GM15510 (cell line): ENCODE measurements around the gene ZDHHC13.

Experiments used
- POLR2A ChIP-seq: IDR thresholded peaks from 3 replicates; pipeline ENCODE4 v1.6.1; 2011; ENCODE audit warnings: borderline replicate concordance; ENCODE audit not compliant: insufficient read length; ENCODE audit errors: extremely low read depth

Gene ZDHHC13

GRCh38 chr11:19117760-19118097 is 761 bp downstream of the ZDHHC13 start:
- TF ChIP-seq POLR2A: no peak

- TF ChIP-seq POLR2A: no peak
Observed at GRCh38 chr11:19121646-19122045, 4.7 kb downstream of the ZDHHC13 start.

GRCh38 chr11:19122960-19123615 is 6.1 kb downstream of the ZDHHC13 start:
- TF ChIP-seq POLR2A: no peak

- TF ChIP-seq POLR2A: no peak
Observed at GRCh38 chr11:19134004-19134403, 17.0 kb downstream of the ZDHHC13 start.

- no peak for TF ChIP-seq POLR2A
Observed at GRCh38 chr11:19145319-19145718, 28.4 kb downstream of the ZDHHC13 start.

GRCh38 chr11:19156892-19157291 is 39.9 kb downstream of the ZDHHC13 start:
- no peak for TF ChIP-seq POLR2A

GRCh38 chr11:19160847-19161246 is 43.9 kb downstream of the ZDHHC13 start:
- TF ChIP-seq POLR2A: no peak

- TF ChIP-seq POLR2A: no peak
Observed at GRCh38 chr11:19161651-19162050, 44.7 kb downstream of the ZDHHC13 start.

GRCh38 chr11:19162951-19163505 is 46.1 kb downstream of the ZDHHC13 start:
- no peak for TF ChIP-seq POLR2A

GRCh38 chr11:19163617-19164016 is 46.6 kb downstream of the ZDHHC13 start:
- TF ChIP-seq POLR2A: no peak

GRCh38 chr11:19164230-19164855 is 47.4 kb downstream of the ZDHHC13 start:
- no peak for TF ChIP-seq POLR2A

GRCh38 chr11:19164881-19165280 is 47.9 kb downstream of the ZDHHC13 start:
- no peak for TF ChIP-seq POLR2A

GRCh38 chr11:19168090-19168489 is 51.1 kb downstream of the ZDHHC13 start:
- TF ChIP-seq POLR2A: no peak

GRCh38 chr11:19173004-19173689 is 56.2 kb downstream of the ZDHHC13 start:
- TF ChIP-seq POLR2A: no peak

- TF ChIP-seq POLR2A: no peak
Observed at GRCh38 chr11:19173964-19174638, 57.1 kb downstream of the ZDHHC13 start.
